Epithelial cell of alveolus of lung (primary cell): ENCODE data around the gene NPAS1. TPM values are rescaled to one million over a fixed set of nuclear protein-coding genes. Genes with fewer than 3 reads are reported as not detected.

Source experiments
- total RNA-seq: library from RNA; depleted of rRNA; stranded (reverse); fragments of >200 nt; gene quantifications from 2 replicates; pipeline ENCODE4 v1.2.1, GENCODE V29; 2015

The NPAS1 gene, protein sequence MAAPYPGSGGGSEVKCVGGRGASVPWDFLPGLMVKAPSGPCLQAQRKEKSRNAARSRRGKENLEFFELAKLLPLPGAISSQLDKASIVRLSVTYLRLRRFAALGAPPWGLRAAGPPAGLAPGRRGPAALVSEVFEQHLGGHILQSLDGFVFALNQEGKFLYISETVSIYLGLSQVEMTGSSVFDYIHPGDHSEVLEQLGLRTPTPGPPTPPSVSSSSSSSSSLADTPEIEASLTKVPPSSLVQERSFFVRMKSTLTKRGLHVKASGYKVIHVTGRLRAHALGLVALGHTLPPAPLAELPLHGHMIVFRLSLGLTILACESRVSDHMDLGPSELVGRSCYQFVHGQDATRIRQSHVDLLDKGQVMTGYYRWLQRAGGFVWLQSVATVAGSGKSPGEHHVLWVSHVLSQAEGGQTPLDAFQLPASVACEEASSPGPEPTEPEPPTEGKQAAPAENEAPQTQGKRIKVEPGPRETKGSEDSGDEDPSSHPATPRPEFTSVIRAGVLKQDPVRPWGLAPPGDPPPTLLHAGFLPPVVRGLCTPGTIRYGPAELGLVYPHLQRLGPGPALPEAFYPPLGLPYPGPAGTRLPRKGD
- 0.72 and 1.9 TPM in 2 replicates for total RNA-seq

DNA sequence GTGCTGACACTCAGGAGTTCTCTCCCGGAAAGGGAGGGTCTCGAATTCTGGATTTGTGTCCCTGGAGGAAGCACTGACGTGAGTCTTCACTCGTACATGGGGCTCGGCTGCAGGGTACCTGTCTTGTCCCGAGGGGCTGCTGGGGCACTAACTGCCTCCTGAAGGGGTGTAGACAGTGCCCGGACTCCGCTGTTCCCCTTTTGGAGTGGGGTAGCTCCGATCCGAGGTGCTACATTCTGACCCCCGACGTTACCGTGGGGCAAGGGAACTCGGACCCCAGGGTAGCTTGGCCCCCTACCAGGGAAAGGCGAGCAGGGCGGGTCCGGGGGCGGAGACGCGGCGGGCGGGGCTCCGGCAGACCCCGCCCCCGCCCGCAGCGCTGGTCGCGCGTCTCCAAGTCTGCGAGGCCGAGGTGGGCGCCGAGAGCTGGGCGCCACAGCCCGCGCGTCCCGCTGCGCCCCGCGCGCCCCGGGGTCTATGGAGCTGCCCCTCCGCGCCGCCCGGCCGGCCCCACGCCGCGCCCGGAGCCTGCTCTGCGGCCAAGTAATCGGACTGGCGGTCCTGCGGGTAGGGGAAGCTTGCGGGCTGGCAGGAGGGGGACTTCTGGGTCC, at the start of gene NPAS1:
NPAS1 (plus strand) TSS at position 407 of the 611 bp plus-strand sequence. CDS start 1,211 bp downstream, outside the sequence.

Other genes starting within 250 kb of the NPAS1 start
- gene SLC1A5, start 231.2 kb upstream of the NPAS1 start, total RNA-seq: 206 and 241 TPM in 2 replicates
- gene AP2S1, start 169.0 kb upstream of the NPAS1 start, total RNA-seq: 198 and 307 TPM in 2 replicates
- gene ARHGAP35, start 158.8 kb upstream of the NPAS1 start, total RNA-seq: 23.9 and 31.5 TPM in 2 replicates
- gene TMEM160, start 28.8 kb downstream of the NPAS1 start, total RNA-seq: 35.9 and 74.5 TPM in 2 replicates
- gene ZC3H4, start 93.9 kb downstream of the NPAS1 start, total RNA-seq: 18.0 and 20.9 TPM in 2 replicates
- 74.9 and 133 TPM in 2 replicates for gene SAE1, start 111.0 kb downstream of the NPAS1 start, total RNA-seq
- gene BBC3, start 211.4 kb downstream of the NPAS1 start, total RNA-seq: 10.8 and 23.1 TPM in 2 replicates
- gene CCDC9, start 236.7 kb downstream of the NPAS1 start, total RNA-seq: 9.2 and 16.9 TPM in 2 replicates